Measurements from ENCODE around the gene TMPRSS7.

TMPRSS7 gene

DNA sequence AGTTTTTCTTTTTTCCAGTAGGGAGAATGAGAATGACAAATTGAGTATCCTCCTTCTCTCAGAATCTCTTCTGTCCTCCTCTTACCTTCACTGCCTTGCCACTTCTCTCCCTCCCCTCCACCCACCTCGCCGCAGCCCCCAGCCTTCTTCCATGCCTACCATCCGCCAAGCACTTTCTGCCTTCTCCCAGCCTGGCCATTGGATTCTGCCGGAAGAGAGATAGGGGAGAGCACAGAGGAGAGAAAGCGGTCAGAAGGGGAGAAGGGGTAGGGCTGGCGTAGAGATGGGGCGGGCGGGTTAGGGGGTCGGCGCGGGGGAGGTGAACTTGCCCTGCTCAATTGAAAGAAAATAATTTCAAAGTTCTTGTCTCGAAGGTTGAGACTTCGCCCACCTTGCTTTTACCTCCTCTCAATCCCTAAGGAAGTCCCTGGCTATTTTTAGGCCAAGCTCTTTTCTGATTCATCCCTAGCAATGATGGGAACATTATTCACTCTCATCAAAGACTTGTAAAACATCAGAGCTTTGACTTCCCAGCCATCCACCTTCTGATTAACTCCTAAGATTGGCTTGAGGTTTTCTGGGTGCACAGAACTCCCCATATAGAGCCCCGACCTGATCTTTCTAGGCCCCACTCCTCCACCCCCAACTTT lies 52.5 kb downstream of the TMPRSS7 start:
- H3K4me1 ChIP-seq (ENCODE audit: low read length): peaks cover 10% of the 10 kb centered on the region; the same call in 1 of the 2 replicates
- H3K27ac ChIP-seq (ENCODE audit: low read length): no peak overlapping the region
- H3K27me3 ChIP-seq (ENCODE audit: low read depth, low read length): 0 out of 2 replicates have a peak, but pooled peaks cover 3% of the 10 kb centered on the region

DNA sequence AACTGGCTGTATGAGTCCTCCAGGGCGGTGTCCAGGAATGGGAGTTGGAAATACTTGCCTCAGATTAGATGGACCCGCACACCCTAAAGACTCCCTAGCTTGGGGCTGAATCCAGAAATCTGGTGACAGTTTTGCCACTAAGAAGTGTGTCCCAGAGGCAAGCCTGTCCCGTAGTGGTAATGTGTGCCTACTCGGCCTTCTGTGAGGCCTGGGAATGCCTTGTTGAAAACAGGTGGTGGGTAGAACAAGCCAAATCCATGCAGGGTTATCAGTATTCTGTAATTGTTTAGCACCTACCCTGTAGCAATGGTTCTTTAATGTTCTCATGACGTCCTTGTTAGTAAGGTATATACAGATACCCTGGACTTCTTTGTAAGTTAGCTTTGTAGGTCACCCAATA lies 53.2 kb downstream of the TMPRSS7 start:
- TF ChIP-seq EZH2phosphoT487 (IDR thresholded peaks at IDR 0.05; ENCODE audit: low read depth) (no peak), CTCF (IDR thresholded peaks at IDR 0.05; ENCODE audit: low read depth, low read length) (no peak)
- no peak overlapping the region for H3K27ac ChIP-seq (ENCODE audit: low read length)
- no peak overlapping the region for H2AFZ ChIP-seq (ENCODE audit: low read depth, low read length)
- no peak overlapping the region for H3K4me3 ChIP-seq (ENCODE audit: low read length)
- H3K27me3 ChIP-seq (ENCODE audit: low read depth, low read length): 0 out of 2 replicates have a peak, but pooled peaks cover 3% of the 10 kb centered on the region
- H3K4me1 ChIP-seq (ENCODE audit: low read length): peaks cover 16% of the 10 kb centered on the region
- H3K9me3 ChIP-seq (ENCODE audit: insufficient read depth, low read length): no peaks in the 10 kb centered on the region
- no peak overlapping the region for H3K4me2 ChIP-seq (ENCODE audit: low read length)
- H3K79me2 ChIP-seq (ENCODE audit: low read length): no peaks in the 10 kb centered on the region
- H4K20me1 ChIP-seq (ENCODE audit: insufficient read depth, low read length): no peaks in the 10 kb centered on the region
- no peak overlapping the region for H3K9ac ChIP-seq (ENCODE audit: low read length)
- no peaks in the 10 kb centered on the region for H3K36me3 ChIP-seq (replicated peaks; ENCODE audit: low read depth, low read length)

More for the DNA sequence above, 52.5 kb downstream of the TMPRSS7 start:
- peak overlapping the region; percentile 95 for H3K4me3 ChIP-seq (ENCODE audit: low read length)
- H2AFZ ChIP-seq (ENCODE audit: low read depth, low read length): peak overlapping the region; percentile 92
- no peaks in the 10 kb centered on the region for H4K20me1 ChIP-seq (ENCODE audit: insufficient read depth, low read length)
- H3K9me3 ChIP-seq (ENCODE audit: insufficient read depth, low read length): no peaks in the 10 kb centered on the region
- peak overlapping the region; percentile 77 for H3K9ac ChIP-seq (ENCODE audit: low read length)
- peak overlapping the region; percentile 96 for H3K4me2 ChIP-seq (ENCODE audit: low read length)
- H3K79me2 ChIP-seq (ENCODE audit: low read length): no peaks in the 10 kb centered on the region
- no peak for TF ChIP-seq EZH2phosphoT487 (IDR thresholded peaks at IDR 0.05; ENCODE audit: low read depth)
- TF ChIP-seq CTCF (IDR thresholded peaks at IDR 0.05; ENCODE audit: low read depth, low read length): no peak
- H3K36me3 ChIP-seq (replicated peaks; ENCODE audit: low read depth, low read length): no peaks in the 10 kb centered on the region

DNA sequence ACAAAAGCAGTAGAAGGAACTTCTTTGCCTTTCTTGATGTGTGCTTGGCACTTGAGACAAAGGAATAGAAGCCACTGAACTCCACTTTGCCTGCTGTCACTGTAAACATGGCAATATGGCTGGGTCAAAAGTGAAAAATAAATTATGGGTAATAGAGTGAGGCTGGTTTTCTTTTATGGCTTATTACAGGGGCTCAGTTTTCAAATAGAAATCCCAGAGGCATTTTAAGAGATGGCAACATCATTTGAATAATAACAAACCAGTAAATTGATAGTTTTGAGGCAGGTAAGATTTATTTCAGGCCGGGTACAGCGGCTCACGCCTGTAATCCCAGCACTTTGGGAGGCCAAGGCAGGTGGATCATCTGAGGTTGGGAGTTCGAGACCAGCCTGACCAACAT lies 54.4 kb downstream of the TMPRSS7 start:
- Histone ChIP-seq H3K4me1 (ENCODE audit: low read length) (peaks cover 19% of the 10 kb centered on the region), H3K79me2 (ENCODE audit: low read length) (no peaks in the 10 kb centered on the region), H2AFZ (ENCODE audit: low read depth, low read length) (no peak overlapping the region), H3K9me3 (ENCODE audit: insufficient read depth, low read length) (no peaks in the 10 kb centered on the region), H3K9ac (ENCODE audit: low read length) (no peak overlapping the region), H3K27ac (ENCODE audit: low read length) (no peak overlapping the region), H3K27me3 (ENCODE audit: low read depth, low read length) (0 out of 2 replicates have a peak, but pooled peaks cover 3% of the 10 kb centered on the region), H3K4me2 (ENCODE audit: low read length) (no peak overlapping the region), H4K20me1 (ENCODE audit: insufficient read depth, low read length) (no peaks in the 10 kb centered on the region), H3K36me3 (replicated peaks; ENCODE audit: low read depth, low read length) (no peaks in the 10 kb centered on the region), H3K4me3 (ENCODE audit: low read length) (no peak overlapping the region)
- TF ChIP-seq EZH2phosphoT487 (IDR thresholded peaks at IDR 0.05; ENCODE audit: low read depth): no peak
- TF ChIP-seq CTCF (IDR thresholded peaks at IDR 0.05; ENCODE audit: low read depth, low read length): no peak

GRCh38 chr3:112089956-112090886 lies 55.7 kb downstream of the TMPRSS7 start:
- Histone ChIP-seq H3K36me3 (replicated peaks; ENCODE audit: low read depth, low read length) (no peaks in the 10 kb centered on the region), H3K4me3 (ENCODE audit: low read length) (no peak overlapping the region), H3K9ac (ENCODE audit: low read length) (no peak overlapping the region), H3K27me3 (ENCODE audit: low read depth, low read length) (0 out of 2 replicates have a peak, but pooled peaks cover 3% of the 10 kb centered on the region), H4K20me1 (ENCODE audit: insufficient read depth, low read length) (no peaks in the 10 kb centered on the region), H3K4me2 (ENCODE audit: low read length) (no peak overlapping the region), H3K27ac (ENCODE audit: low read length) (no peak overlapping the region), H3K4me1 (ENCODE audit: low read length) (peaks cover 19% of the 10 kb centered on the region), H2AFZ (ENCODE audit: low read depth, low read length) (no peak overlapping the region), H3K9me3 (ENCODE audit: insufficient read depth, low read length) (no peaks in the 10 kb centered on the region), H3K79me2 (ENCODE audit: low read length) (no peaks in the 10 kb centered on the region)
- TF ChIP-seq EZH2phosphoT487 (IDR thresholded peaks at IDR 0.05; ENCODE audit: low read depth) (no peak), CTCF (IDR thresholded peaks at IDR 0.05; ENCODE audit: low read depth, low read length) (no peak)
